NK-92 (cell line): ENCODE data around the gene ACTR6.

Experiments used
- DNase-seq: peaks from one replicate; lab custom pipeline; 2025; ENCODE audit not compliant: unreplicated experiment; lab: John Stamatoyannopoulos, UW

Gene ACTR6

GRCh38 chr12:100265732-100266584 is 65.3 kb downstream of the ACTR6 start:
- DNase-seq, result no peak

- peak; percentile 48 for DNase-seq
These were observed 65.9 kb downstream of the ACTR6 start for GRCh38 chr12:100266585-100266834.

GRCh38 chr12:100266835-100267602 is 66.4 kb downstream of the ACTR6 start, which contains the start of the genes DEPDC4 and SCYL2:
Gene DEPDC4 (minus strand): TSS chr12:100267079. CDS start chr12:100267076, 3 bp downstream.
Gene SCYL2 (plus strand): TSS chr12:100267177. CDS start chr12:100282971, 15,794 bp downstream.
- peak; percentile 44 for DNase-seq

- DNase-seq, result no peak
These were observed 67.1 kb downstream of the ACTR6 start for GRCh38 chr12:100267603-100268281.

- DNase-seq, result no peak
These were observed 68.4 kb downstream of the ACTR6 start for GRCh38 chr12:100268835-100269564.

GRCh38 chr12:100273782-100274181 is 73.2 kb downstream of the ACTR6 start:
- DNase-seq, result no peak
